ENCODE data around the gene MDM2.

Gene MDM2

DNA sequence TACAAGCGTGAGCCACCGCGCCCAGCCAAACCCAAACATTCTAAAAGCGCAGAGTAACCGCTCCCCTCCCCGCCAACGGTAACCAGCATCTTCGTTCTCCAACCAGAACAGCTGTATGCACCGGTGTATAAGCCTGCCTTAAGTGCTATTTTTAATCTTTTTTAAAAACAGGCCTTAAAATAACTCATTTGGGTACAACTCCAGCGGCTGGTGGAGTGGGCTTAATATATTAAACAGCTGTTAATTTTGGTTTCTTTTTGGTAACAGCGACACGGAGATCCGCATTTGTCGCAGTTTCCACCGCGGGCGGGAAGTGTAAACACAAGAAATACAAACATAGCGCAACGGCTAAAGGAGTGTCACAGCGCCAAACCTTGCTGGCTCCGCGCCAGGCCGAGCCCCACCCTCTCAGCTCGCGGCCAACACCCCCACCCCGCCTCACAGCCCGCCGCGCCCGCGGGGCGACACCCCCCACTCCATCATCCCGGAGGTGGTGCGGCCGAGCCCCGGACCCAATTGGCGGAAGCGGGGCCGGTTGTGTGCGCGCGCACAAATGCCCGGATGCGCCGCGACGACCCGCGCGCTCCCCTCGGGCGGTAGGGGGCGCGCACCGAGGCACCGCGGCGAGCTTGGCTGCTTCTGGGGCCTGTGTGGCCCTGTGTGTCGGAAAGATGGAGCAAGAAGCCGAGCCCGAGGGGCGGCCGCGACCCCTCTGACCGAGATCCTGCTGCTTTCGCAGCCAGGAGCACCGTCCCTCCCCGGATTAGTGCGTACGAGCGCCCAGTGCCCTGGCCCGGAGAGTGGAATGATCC lies at the start of gene MDM2:
Gene MDM2 (plus strand): TSS at position 602 of the 812 bp plus-strand sequence. CDS start 301 bp downstream, outside the sequence.
- peaks cover 4% of the 10 kb centered on the region; the same call in 1 of the 2 replicates for H3K36me3 ChIP-seq (ENCODE audit: insufficient read depth)
- peak within 1 kb of the TSS; percentile 57 for H2AFZ ChIP-seq (ENCODE audit: low read depth)
- H3K4me1 ChIP-seq (ENCODE audit: low read depth, poor library complexity, severe bottlenecking): peaks cover 43% of the 10 kb centered on the region
- peak within 1 kb of the TSS; percentile 98 for H3K9ac ChIP-seq
- no peak within 1 kb of the TSS for H3K4me3 ChIP-seq (IDR thresholded peaks at IDR 0.05; ENCODE audit: insufficient read depth, low read depth, low read length)
- peaks cover 37% of the 10 kb centered on the region for H3K79me2 ChIP-seq (ENCODE audit: insufficient read depth, low read depth)
- TF ChIP-seq, protein P1, sequence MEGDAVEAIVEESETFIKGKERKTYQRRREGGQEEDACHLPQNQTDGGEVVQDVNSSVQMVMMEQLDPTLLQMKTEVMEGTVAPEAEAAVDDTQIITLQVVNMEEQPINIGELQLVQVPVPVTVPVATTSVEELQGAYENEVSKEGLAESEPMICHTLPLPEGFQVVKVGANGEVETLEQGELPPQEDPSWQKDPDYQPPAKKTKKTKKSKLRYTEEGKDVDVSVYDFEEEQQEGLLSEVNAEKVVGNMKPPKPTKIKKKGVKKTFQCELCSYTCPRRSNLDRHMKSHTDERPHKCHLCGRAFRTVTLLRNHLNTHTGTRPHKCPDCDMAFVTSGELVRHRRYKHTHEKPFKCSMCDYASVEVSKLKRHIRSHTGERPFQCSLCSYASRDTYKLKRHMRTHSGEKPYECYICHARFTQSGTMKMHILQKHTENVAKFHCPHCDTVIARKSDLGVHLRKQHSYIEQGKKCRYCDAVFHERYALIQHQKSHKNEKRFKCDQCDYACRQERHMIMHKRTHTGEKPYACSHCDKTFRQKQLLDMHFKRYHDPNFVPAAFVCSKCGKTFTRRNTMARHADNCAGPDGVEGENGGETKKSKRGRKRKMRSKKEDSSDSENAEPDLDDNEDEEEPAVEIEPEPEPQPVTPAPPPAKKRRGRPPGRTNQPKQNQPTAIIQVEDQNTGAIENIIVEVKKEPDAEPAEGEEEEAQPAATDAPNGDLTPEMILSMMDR (conservative IDR thresholded peaks at IDR 0.05; ENCODE audit: low read depth, low read length): peak; percentile 88
- no peaks in the 10 kb centered on the region for H4K20me1 ChIP-seq (ENCODE audit: insufficient read depth)
- H3K27me3 ChIP-seq (ENCODE audit: insufficient read depth, low read depth): no peaks in the 10 kb centered on the region
- H3K27ac ChIP-seq: peak within 1 kb of the TSS; percentile 97
- H3K4me2 ChIP-seq: peak within 1 kb of the TSS; percentile 85

DNA sequence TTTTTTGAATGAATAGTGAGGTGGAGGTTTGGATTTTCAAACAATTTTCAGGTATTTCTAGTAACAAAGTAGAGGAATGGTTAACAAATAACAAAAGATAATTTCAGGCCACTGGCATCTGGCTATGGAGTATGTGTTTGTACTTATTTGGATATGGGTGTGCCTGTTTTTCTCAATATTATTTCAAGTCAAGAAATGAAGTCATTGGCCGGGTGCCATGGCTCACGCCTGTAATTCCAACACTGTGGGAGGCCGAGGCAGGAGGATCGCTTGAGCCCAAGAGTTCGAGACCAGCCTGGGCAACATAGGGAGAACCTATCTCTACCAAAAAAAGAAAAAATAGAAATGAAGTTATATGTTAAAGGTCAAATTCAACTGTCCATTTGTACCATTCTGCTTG lies 48.1 kb upstream of the MDM2 start:
- Histone ChIP-seq H3K27ac (no peak overlapping the region), H3K9ac (no peak overlapping the region), H3K4me1 (ENCODE audit: low read depth, poor library complexity, severe bottlenecking) (peaks cover 7% of the 10 kb centered on the region), H3K36me3 (ENCODE audit: insufficient read depth) (no peaks in the 10 kb centered on the region), H3K79me2 (ENCODE audit: insufficient read depth, low read depth) (no peaks in the 10 kb centered on the region), H3K4me2 (no peak overlapping the region), H2AFZ (ENCODE audit: low read depth) (no peak overlapping the region), H3K27me3 (ENCODE audit: insufficient read depth, low read depth) (no peaks in the 10 kb centered on the region), H4K20me1 (ENCODE audit: insufficient read depth) (no peaks in the 10 kb centered on the region), H3K4me3 (IDR thresholded peaks at IDR 0.05; ENCODE audit: insufficient read depth, low read depth, low read length) (no peak overlapping the region)
- TF ChIP-seq, protein P1 (conservative IDR thresholded peaks at IDR 0.05; ENCODE audit: low read depth, low read length): no peak

DNA sequence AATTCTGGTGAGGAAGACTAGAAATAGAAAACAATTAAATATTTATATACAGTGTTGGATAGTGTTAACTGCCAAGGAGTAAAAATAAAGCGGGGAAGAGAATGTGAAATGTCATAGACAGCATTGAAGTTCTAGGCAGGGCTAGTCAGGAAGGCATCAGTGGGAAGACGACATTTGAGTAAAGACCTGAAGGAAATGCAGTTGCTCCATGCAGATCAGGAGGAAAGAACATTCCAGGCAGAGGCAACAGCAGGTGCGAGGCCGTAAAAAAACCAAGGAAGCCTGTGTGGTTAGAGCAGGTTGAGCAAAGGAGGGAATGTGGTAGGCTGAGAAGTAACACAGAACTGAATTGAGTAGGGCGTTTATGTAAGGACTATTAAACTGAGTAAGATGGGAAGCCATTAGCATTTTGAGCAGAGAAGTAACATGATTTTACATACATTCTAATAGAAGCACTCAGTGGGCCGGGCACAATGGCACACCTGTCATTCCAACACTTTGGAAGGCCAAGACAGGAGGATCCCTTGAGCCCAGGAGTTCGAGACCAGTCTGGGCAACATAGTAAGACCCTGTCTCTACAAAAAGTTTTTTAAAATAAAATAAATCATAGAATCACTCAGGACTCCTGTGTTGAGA lies 47.1 kb upstream of the MDM2 start:
- Histone ChIP-seq H3K27ac (no peak overlapping the region), H4K20me1 (ENCODE audit: insufficient read depth) (no peaks in the 10 kb centered on the region), H3K36me3 (ENCODE audit: insufficient read depth) (no peaks in the 10 kb centered on the region), H3K79me2 (ENCODE audit: insufficient read depth, low read depth) (no peaks in the 10 kb centered on the region), H3K4me1 (ENCODE audit: low read depth, poor library complexity, severe bottlenecking) (peaks cover 7% of the 10 kb centered on the region), H3K9ac (no peak overlapping the region), H3K4me2 (no peak overlapping the region), H2AFZ (ENCODE audit: low read depth) (no peak overlapping the region), H3K27me3 (ENCODE audit: insufficient read depth, low read depth) (no peaks in the 10 kb centered on the region), H3K4me3 (IDR thresholded peaks at IDR 0.05; ENCODE audit: insufficient read depth, low read depth, low read length) (no peak overlapping the region)
- TF ChIP-seq, protein P1 (conservative IDR thresholded peaks at IDR 0.05; ENCODE audit: low read depth, low read length): no peak

DNA sequence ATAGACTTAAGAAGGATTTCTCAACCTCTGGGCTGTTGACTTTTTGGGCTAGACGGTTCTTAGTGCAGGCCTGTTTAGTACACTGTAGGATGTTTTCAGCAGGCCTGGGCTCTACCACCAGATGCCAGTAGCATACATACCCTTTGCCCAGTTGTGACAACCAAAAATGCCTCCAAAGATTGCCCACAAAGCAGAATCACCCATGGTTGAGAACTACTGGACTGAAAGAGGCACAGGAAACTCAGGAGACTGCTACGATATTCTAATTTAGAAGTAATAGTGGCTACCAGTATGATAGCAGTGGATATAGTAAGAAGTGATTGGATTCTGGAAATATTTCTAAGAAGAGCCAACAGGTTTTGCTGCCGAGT lies 46.5 kb upstream of the MDM2 start:
- Histone ChIP-seq H3K79me2 (ENCODE audit: insufficient read depth, low read depth) (no peaks in the 10 kb centered on the region), H3K9ac (no peak overlapping the region), H3K27ac (no peak overlapping the region), H4K20me1 (ENCODE audit: insufficient read depth) (no peaks in the 10 kb centered on the region), H3K27me3 (ENCODE audit: insufficient read depth, low read depth) (no peaks in the 10 kb centered on the region), H3K4me3 (IDR thresholded peaks at IDR 0.05; ENCODE audit: insufficient read depth, low read depth, low read length) (no peak overlapping the region), H3K36me3 (ENCODE audit: insufficient read depth) (no peaks in the 10 kb centered on the region), H2AFZ (ENCODE audit: low read depth) (no peak overlapping the region), H3K4me1 (ENCODE audit: low read depth, poor library complexity, severe bottlenecking) (peaks cover 7% of the 10 kb centered on the region), H3K4me2 (no peak overlapping the region)
- TF ChIP-seq, protein P1 (conservative IDR thresholded peaks at IDR 0.05; ENCODE audit: low read depth, low read length): no peak
